Measurements from ENCODE around the gene GZMM. TPM values are rescaled to one million over a fixed set of nuclear protein-coding genes. Genes with fewer than 3 reads are reported as not detected.

Gene GZMM
- total RNA-seq, 4 donors from 2014 or later: 0.50 to 0.58 TPM; not detected in 2

GRCh38 chr19:570937-571565, 27.2 kb downstream of the GZMM start:
- Histone ChIP-seq H3K36me3 (no peaks in the 10 kb centered on the region), H3K9me3 (no peaks in the 10 kb centered on the region), H3K4me3 (peak overlapping the region; percentile 87 to 100 (median 96)), H3K27ac (replicated peaks in 1 of 4) (peak overlapping the region; percentile 81 to 94 (median 92)), H3K27me3 (no peaks in the 10 kb centered on the region), H3K4me1 (peaks cover 36 to 46% (median 43%) of the 10 kb centered on the region in 4 donors)
- no peak for DNase-seq (ENCODE audit: extremely low spot score)
- intact Hi-C loops (cut with DNase I): no loop called here
- whole genome bisulfite sequencing: 7% methylated on average over 40 of the region's 45 CpGs
- TF ChIP-seq EP300 (IDR thresholded peaks at IDR 0.05): no peak
- peak in 1 of 2 donors; percentile 20 for TF ChIP-seq POLR2AphosphoS5 (IDR thresholded peaks at IDR 0.05)

GRCh38 chr19:571566-571974, 27.7 kb downstream of the GZMM start:
- intact Hi-C loops (cut with DNase I): no loop called here
- peak overlapping the region; percentile 87 to 100 (median 96) for H3K4me3 ChIP-seq
- H3K9me3 ChIP-seq: no peaks in the 10 kb centered on the region
- peaks cover 39 to 51% (median 49%) of the 10 kb centered on the region in 4 donors for H3K4me1 ChIP-seq
- no peak for TF ChIP-seq POLR2AphosphoS5 (IDR thresholded peaks at IDR 0.05)
- TF ChIP-seq, protein P1, sequence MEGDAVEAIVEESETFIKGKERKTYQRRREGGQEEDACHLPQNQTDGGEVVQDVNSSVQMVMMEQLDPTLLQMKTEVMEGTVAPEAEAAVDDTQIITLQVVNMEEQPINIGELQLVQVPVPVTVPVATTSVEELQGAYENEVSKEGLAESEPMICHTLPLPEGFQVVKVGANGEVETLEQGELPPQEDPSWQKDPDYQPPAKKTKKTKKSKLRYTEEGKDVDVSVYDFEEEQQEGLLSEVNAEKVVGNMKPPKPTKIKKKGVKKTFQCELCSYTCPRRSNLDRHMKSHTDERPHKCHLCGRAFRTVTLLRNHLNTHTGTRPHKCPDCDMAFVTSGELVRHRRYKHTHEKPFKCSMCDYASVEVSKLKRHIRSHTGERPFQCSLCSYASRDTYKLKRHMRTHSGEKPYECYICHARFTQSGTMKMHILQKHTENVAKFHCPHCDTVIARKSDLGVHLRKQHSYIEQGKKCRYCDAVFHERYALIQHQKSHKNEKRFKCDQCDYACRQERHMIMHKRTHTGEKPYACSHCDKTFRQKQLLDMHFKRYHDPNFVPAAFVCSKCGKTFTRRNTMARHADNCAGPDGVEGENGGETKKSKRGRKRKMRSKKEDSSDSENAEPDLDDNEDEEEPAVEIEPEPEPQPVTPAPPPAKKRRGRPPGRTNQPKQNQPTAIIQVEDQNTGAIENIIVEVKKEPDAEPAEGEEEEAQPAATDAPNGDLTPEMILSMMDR (IDR thresholded peaks at IDR 0.05): no peak
- TF ChIP-seq POLR2A (IDR thresholded peaks at IDR 0.05; ENCODE audit: low read depth): no peak
- no peak for TF ChIP-seq EP300 (IDR thresholded peaks at IDR 0.05)
- no peaks in the 10 kb centered on the region for H3K27me3 ChIP-seq
- no peaks in the 10 kb centered on the region for H3K36me3 ChIP-seq
- DNase-seq (ENCODE audit: extremely low spot score): no peak
- 0% methylated on average over 14 of the region's 14 CpGs for WGBS
- H3K27ac ChIP-seq (replicated peaks in 1 of 4): peak overlapping the region; percentile 81 to 94 (median 92)

DNA sequence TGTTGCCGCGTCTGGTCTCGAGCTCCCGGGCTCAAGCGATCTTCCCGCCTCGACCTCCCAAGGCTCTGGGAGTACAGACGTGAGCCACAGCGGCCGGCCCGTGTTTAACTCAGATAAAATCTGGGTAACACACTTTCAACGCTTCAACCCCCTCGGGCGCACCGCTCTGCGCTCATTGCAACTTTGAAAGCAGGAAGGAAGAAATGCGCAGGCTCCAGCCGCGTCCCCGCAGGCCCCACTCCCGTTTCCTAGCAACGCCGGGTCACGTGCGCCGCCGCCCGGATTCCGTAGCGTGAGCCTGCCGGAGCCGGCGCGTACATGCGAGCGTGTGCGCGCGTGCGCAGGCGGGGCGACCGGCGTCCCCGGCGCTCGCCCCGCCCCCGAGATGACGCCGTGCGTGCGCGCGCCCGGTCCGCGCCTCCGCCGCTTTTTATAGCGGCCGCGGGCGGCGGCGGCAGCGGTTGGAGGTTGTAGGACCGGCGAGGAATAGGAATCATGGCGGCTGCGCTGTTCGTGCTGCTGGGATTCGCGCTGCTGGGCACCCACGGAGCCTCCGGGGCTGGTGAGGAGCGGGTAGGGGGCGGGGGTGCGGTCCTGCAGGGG, 28.4 kb downstream of the GZMM start, which contains the start of gene BSG:
Gene BSG (plus strand): TSS at position 457 of the 603 bp plus-strand sequence. CDS start 39 bp downstream, at position 496.
- intact Hi-C loops (cut with DNase I): no loop called here
- H3K27me3 ChIP-seq: no peaks in the 10 kb centered on the region
- H3K9me3 ChIP-seq: no peaks in the 10 kb centered on the region
- WGBS: under 1% methylated on average over 16 of the region's 79 CpGs
- peak within 1 kb of the TSS; percentile 87 to 100 (median 96) for H3K4me3 ChIP-seq
- peak within 1 kb of the TSS; percentile 92 to 94 (median 92) for H3K27ac ChIP-seq (replicated peaks in 1 of 4)
- TF ChIP-seq POLR2A (IDR thresholded peaks at IDR 0.05; ENCODE audit: low read depth): peak; percentile 91
- TF ChIP-seq, protein P1 (IDR thresholded peaks at IDR 0.05): peak in 1 of 3 experiments; percentile 23
- TF ChIP-seq POLR2AphosphoS5 (IDR thresholded peaks at IDR 0.05): peak; percentile 95 to 97
- TF ChIP-seq EP300 (IDR thresholded peaks at IDR 0.05): no peak
- H3K4me1 ChIP-seq: peaks cover 41 to 58% (median 55%) of the 10 kb centered on the region in 4 donors
- H3K36me3 ChIP-seq: peaks cover 0 to under 1% (median 0%) of the 10 kb centered on the region in 4 donors
- DNase-seq (ENCODE audit: extremely low spot score): peak; percentile 99

DNA sequence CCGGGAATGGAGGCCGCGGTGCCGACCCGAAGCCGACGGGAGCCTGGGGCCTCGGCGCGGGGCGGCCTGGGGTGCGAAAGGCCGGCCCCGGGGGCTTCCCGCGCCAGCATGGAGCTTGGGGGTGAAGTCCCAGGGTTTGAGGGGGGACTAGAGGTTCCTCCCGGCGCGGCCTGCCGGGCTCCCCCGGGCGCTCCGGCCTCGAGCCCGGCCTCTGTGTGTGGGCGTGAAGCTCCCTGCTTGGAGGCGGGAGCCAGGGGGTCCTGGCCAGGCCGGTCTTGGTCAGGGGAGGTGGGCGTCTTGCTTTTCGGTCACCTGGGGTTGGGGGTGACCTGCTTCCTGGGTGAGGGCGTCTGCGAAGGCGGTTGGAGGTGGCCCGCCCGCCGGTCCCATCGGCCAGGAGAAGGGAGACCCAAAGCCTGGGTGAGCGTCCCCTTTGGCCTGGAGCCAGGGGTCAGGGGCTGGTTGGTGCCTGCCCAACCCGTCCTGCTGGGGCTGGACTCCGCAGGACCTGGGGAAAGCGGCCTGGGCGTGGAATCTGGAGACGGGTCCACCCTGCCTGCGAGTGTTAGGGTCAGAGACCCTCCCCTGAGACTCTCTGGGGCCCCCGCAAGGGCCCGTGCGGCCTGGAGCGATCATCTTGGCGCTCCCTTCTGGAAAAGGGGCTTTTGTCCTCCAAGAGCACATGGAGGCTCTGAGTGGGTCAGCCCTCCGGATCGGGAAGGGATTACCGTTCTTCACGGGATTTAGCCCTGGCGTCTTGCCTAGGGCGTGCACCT, 29.1 kb downstream of the GZMM start:
- H3K36me3 ChIP-seq: peaks cover 0 to 7% (median 5%) of the 10 kb centered on the region in 4 donors
- H3K27me3 ChIP-seq: no peaks in the 10 kb centered on the region
- 0% methylated on average over 17 of the region's 55 CpGs for WGBS
- peak overlapping the region; percentile 87 to 100 (median 96) for H3K4me3 ChIP-seq
- H3K9me3 ChIP-seq: no peaks in the 10 kb centered on the region
- TF ChIP-seq, protein P1 (IDR thresholded peaks at IDR 0.05): no peak
- TF ChIP-seq EP300 (IDR thresholded peaks at IDR 0.05) (no peak), POLR2AphosphoS5 (IDR thresholded peaks at IDR 0.05) (peak in 1 of 2 donors; percentile 40)
- DNase-seq (ENCODE audit: extremely low spot score): no peak
- intact Hi-C loops (cut with DNase I): no loop called here
- H3K4me1 ChIP-seq: peaks cover 44 to 65% (median 59%) of the 10 kb centered on the region in 4 donors
- peak overlapping the region; percentile 92 to 94 (median 92) for H3K27ac ChIP-seq (replicated peaks in 1 of 4)

- TF ChIP-seq POLR2A (IDR thresholded peaks at IDR 0.05; ENCODE audit: low read depth) (no peak), POLR2AphosphoS5 (IDR thresholded peaks at IDR 0.05) (no peak), EP300 (IDR thresholded peaks at IDR 0.05) (no peak)
- TF ChIP-seq, protein P1 (IDR thresholded peaks at IDR 0.05): no peak
- H3K9me3 ChIP-seq: no peaks in the 10 kb centered on the region
- H3K36me3 ChIP-seq: peaks cover 0 to 12% (median 9%) of the 10 kb centered on the region in 4 donors
- DNase-seq (ENCODE audit: extremely low spot score): no peak
- peak overlapping the region; percentile 92 to 94 (median 92) for H3K27ac ChIP-seq (replicated peaks in 1 of 4)
- intact Hi-C loops (cut with DNase I): no loop called here
- H3K4me3 ChIP-seq: peak overlapping the region; percentile 87 to 100 (median 96)
- 7% methylated on average over 15 of the region's 15 CpGs for WGBS
- H3K27me3 ChIP-seq: no peaks in the 10 kb centered on the region
- H3K4me1 ChIP-seq: peaks cover 47 to 67% (median 59%) of the 10 kb centered on the region in 4 donors
Measured at GRCh38 chr19:573519-573825, 29.6 kb downstream of the GZMM start.
